Left renal cortex interstitium (tissue), 4 donors: Measurements from ENCODE around the gene RUVBL1. TPM values are rescaled to one million over a fixed set of nuclear protein-coding genes. Genes with fewer than 3 reads are reported as not detected.
A peak's percentile ranks its signal among the peaks of the same experiment; 100 is the strongest.

Source experiments
- DNase-seq, 4 donors: peaks; one replicate each; pipeline ENCODE4 v3.0.0-alpha.2; 2013; ENCODE audit warnings: low read depth in 4 of 4, low spot score in 2 of 4, missing footprints in 1 of 4
- polyA plus RNA-seq, 4 donors: library from polyadenylated mRNA; unstranded; fragments of 120-200 nt; gene quantifications; one replicate each; pipeline ENCODE4 v1.2.1, GENCODE V29; 2013; ENCODE audit not compliant: insufficient read length in 4 of 4

RUVBL1 gene
- polyA plus RNA-seq, 4 donors: 63.7 to 68.6 (median 68.1) TPM

GRCh38 chr3:128083980-128084674, 39.5 kb downstream of the RUVBL1 start:
- DNase-seq: no peak

DNA sequence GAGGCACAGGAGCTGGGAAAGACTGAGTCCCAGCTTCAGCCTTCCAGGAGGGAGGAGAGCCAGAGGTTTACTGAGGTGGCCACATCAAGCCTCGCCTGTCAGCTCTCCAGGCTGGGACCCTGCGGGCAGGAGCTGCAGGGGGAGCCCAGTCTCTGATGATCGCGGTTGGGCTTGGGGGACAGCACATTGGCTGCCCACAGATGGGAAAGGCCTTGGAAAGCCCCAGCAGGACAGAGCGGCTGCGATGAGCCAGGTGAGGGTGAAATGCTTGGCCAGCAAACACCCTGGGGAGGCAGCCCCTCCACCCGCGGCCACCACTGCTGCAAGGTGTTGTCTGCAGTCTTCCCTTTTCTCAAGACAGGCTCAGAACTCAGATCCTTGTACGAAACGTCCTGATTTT, 40.2 kb downstream of the RUVBL1 start:
- no peak for DNase-seq

GRCh38 chr3:128082546-128082945, 41.1 kb downstream of the RUVBL1 start:
- no peak for DNase-seq

DNA sequence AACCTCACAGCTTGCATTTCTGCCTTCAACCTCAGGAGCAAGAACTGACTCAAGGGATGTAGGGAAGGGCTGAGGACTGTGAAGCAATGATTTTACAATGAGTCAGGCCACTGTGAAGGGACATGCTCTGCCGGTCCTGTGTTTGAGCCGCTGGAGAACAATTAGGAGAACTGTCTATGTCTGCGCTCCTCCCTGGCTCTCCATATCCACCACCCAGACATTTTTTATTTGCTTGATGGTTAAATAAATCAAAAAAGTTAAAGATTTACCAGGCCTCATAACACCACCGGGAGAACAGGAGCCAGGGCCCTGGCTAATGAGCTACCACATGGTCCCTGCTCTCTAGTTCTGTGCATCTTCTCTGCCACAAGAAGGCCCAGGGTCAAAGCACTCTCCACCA, 41.8 kb downstream of the RUVBL1 start:
- no peak for DNase-seq

GRCh38 chr3:128081226-128081625, 42.4 kb downstream of the RUVBL1 start:
- no peak for DNase-seq

- no peak for DNase-seq
Observed at GRCh38 chr3:128080323-128081080, 43.1 kb downstream of the RUVBL1 start.

DNA sequence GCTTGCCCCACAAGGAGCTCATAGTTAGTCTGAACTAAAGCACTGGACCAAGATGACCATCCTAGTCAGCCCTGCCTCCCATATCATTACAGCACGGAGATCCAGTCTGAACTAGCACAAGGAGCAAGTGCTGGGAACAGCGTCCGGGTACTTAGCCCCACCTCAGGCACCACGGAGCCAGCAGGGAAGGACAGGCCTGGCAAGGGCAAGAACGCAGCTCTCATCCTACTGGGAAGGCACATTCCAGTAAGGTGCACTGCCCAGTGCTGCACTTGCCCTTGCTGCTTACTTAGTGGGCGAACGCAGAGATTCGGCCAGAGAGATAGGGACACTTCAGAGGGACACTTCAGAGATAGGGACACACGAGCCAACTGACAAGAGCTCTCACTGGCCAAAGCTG, 43.8 kb downstream of the RUVBL1 start:
- DNase-seq: no peak

DNA sequence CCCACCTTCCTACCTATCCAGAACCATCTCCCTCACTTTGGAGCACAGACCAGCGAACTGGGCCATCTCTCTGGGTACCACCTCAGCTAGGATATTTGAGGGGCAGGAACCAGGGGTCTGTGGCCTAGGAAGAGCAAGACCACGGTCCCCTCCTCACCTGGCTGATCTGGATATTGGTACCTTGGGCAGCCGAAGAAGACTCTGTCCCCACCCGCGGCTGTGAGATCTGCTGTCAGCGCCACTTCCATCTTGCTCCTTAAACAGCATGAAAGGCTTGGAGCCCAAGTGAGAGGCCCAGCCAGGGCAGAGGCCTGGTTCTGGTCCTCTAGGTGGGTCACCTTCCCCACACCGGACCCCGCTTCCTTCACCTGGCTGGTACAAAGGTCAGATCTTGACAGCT, 44.7 kb downstream of the RUVBL1 start:
- no peak for DNase-seq

- no peak for DNase-seq
Observed at GRCh38 chr3:128078322-128078721, 45.3 kb downstream of the RUVBL1 start.

DNA sequence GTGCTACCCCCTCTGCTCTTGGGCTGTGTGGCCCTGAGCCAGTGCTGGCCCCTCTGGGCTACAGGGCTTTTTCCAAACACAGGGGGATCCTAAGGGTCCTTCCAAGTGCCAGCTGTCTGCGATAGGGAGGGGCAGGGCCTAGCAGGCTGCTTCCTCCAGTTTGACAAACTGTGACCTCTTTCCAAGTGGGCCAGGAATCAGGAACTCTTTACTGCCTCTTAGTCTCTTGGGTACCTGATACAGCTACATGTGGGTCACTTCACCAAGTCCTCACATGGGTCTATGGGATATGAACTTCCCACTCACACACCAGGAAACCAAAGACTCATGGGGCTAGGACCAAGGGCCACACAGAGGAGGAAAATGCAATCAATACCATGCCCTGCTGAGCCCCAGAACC, 45.9 kb downstream of the RUVBL1 start:
- no peak for DNase-seq

- DNase-seq: no peak
Observed at GRCh38 chr3:128077202-128077624, 46.4 kb downstream of the RUVBL1 start.

DNA sequence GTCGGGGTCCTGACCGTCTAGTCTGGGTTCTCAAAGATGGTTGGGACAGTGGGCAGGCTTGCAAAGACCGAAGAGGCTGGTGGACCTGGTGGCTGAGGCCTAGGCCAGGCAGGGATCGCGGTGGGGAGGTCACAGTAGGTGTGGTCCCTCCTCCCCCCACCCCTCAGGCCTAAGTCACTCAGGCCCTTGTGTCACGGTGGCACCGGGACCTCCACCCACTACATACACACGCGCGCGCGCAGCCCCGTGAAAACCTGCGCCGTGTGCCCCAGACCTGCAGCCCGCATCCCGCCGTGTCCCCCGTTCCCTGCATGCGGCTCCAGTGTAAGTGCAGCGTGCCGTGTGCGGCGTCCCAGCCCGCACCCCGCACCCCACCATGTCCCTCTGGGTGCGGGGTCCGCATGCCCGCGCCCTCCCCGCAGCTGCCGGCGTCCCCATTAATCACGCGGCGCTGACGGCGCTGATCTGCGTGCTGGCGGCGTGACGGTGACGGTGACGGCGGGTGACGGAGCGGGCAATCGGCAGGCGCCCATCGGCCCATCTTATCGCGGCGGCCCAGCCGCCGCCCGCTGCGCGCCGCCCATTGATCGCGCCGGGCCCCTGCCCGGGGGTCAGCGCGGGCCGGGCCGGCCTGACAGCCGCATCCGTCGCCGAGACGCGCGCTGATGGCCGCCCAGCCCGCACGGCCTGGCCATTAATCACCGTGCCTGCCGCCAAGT, 47.0 kb downstream of the RUVBL1 start:
- DNase-seq: no peak

DNA sequence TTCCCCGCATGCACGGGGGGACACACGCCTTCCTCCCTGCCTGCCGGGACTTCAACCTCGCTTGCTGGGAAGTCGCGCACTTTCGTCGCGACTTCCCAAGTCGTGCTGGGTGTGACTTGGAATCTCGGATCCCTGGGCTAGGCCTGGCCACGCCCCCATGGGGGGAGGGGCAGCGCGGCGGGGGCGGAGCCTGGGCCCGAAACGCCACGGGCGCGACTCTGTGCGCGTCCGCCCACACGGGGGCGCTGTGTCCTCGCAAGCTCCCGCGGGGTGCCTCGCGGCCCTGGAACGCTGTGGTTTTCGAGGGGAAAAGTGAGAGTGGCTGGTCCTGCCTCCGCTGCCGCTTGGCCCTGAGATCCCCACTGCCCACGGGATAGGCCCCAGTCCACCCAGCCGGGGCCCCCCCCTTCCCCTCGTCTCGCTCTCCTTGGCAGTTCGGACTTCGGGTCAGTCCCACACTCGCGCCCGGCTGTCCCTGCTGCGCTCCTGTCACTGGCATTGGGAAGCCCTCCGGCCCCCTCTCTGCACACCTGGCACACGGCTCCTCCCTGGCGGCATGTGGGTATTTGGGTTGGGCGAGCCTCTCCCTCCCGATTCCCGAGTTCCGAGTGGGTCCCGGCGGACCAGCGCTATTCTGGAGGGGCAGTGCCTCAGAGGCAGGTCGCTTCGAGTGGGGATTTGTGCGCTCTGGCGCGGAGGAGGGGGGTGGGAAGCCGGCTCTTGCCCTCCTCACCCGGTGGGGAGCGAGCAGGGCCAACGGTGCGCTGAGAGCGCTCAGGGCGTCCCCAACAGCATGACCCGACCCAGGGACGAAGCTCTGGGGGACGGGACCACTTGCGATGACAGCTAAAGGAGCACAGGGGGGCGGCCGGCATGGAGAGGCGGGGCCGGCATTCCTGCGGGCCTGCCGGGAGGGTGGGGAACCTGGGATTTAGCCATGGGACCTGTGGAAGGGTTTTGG, 47.8 kb downstream of the RUVBL1 start:
- DNase-seq: peak in 3 of 4 donors; percentile 50 to 81 (median 73)

DNA sequence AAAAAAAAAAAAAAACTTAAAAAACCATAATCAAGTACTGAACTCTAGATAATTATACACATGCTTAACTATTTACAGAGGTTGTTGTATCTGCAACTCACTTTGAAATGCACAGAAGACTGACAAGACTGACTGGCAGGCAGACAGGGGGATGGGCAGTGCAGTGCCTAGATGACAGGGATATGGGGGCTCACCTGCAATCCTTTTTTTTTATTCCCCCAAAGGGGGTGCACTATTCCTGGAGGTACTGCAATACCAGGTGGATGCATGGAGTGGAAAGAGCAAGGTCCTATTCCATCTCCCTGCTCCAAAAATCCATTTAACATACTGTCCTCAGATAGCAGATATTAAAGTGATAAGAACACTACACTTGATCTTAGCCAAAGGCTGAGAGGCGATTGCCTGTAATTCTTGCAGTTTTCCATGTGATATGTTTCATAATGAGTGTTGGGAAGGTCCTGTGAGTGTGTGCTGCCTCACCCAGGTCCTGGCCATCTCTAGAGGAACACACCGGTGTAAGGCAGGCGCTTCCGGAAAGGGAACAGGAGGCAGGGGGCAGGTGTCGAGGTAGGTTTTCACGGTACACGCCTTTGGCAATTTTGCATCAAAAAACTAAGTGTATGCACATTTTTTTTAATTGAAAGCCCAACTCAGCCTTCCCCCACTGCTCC, 48.6 kb downstream of the RUVBL1 start:
- no peak for DNase-seq

DNA sequence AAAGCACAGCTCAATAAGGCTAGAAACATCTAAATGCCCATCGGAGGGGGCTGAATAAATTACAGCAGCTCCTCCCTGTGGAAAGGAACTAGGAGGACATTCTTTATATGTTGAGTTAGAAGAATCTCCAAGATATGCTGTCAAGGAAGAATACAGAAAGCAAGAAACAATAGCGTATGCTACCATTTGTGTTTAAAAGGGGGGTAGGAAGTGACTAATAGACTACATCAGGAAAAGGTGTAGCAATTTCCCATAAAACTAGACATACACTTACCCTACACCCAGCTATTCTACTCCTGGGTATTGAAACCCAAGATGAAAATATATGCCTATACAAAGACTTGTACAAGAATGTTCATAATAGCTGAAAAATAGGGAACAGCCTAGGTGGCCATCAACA, 49.8 kb downstream of the RUVBL1 start:
- DNase-seq: no peak

DNA sequence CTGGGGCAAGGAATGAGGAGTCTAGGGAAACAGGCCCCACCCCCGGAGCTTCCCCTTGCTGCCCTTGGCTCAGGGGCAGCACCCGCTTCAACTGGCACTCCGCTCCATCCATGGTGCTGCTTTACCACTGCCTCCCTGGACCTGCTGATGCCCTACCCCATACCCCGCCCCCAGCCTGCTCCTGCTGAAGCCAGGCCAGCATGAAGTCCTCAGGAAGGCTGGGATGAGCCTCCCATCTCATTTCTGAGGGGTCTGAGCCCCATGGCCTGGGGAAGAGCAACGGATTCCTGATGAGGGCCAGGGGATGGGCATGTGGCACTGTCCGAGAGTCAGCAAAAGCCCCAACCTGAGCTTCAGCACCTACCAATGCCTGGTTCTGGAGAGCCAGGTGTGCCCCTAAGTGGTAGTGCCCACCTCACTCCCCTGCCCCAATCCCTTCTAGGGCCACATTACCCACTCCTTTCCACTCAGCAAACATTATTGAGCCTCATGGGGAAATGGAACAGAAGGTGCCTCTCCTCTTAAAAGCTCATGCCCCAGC, 50.4 kb downstream of the RUVBL1 start:
- DNase-seq: no peak

GRCh38 chr3:128072454-128073184, 51.0 kb downstream of the RUVBL1 start:
- no peak for DNase-seq

- DNase-seq: no peak
Observed at GRCh38 chr3:128071771-128072453, 51.7 kb downstream of the RUVBL1 start.
